HG03521 (cell line): ENCODE measurements around the gene DDO.

ENCODE experiments used
- ATAC-seq: cut with Tn5 transposase; IDR thresholded peaks from one replicate; pipeline ENCODE4 v1.9.1; 2021; ENCODE audit warnings: mild to moderate bottlenecking, moderate library complexity; ENCODE audit not compliant: unreplicated experiment

Gene DDO

DNA sequence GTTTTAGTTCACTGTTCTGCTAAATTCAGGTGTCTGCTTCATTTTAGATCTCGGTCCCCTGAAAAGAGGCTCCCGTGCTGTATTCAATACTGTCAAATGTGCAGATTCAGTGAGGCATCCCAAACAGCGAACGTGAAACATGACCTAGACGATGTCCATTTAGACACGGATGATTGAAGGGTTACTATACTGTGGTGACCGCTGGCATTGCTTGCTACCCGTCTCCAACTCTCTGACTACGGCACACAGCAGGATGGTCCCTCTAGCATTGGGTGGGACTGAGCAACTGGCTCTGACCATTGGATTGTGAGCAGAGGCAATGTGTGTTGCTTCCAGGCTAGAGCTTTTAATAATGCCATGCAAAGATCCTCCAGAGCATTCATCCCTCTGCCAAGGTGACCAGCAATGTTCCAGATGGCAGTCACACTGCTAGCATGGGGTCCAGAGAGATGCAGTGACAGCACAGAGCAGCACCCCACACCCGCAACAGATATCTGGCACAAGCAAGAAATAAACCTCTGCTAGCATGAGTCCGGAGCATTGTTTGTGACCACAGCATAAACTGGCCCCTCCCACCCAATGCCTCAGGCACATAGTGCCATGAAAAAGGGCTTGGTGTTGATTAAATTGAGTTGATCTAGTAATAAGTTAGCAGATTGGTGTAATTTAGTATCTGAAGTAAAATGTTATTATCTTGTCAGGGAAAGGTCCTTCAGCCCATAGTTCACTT lies 66.2 kb downstream of the DDO start:
- ATAC-seq: no peak

DNA sequence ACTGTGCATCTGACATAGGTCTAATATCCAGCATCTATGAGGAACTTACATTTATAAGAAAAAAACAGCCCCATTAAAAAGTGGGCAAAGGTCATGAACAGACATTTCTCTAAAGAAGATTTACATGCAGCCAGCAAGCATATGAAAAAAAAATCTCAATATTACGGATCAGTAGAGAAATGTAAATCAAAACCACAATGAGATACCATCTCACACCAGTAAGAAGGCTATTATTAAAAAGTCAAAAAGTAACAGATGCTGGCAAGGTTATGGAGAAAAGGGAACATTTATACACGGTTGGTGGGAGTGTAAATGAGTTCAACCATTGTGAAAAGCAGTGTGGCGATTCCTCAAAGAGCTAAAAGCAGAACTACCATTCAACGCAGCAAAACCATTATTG lies 70.3 kb downstream of the DDO start:
- ATAC-seq: no peak

DNA sequence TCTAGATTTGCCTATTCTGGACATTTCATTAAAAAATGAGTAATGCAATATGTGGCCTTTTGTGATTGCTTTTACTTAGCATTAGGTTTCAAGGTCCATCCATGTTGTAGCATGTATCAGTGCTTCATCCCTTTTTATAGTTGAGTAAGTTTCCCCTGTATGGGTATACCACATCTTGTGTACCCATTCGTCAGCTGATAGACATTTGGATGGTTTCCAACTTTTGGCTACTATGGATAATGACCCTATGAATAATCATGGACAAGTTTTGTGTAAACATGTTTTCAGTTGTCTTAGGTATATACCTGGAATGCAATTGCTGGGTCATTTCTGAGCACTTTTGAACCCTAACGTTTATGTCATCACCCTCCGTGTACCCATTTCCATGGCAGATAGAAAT lies 72.6 kb downstream of the DDO start:
- ATAC-seq: no peak
